ENCODE measurements around the gene SRGAP3. TPM values are rescaled to one million over a fixed set of nuclear protein-coding genes. Genes with fewer than 3 reads are reported as not detected.

The SRGAP3 gene
- total and polyA plus RNA-seq, 8 donors, result 0.31 to 31.7 (median 5.8) TPM

GRCh38 chr3:9142362-9142761, 107.1 kb downstream of the SRGAP3 start:
- Histone ChIP-seq H3K27ac (peak overlapping the region in 2 of 5 donors; percentile 11 to 35), H3K9me3 (peaks cover 0 to 4% (median 0%) of the 10 kb centered on the region in 4 donors), H3K27me3 (no peaks in the 10 kb centered on the region), H3K36me3 (no peaks in the 10 kb centered on the region), H3K4me3 (no peak overlapping the region), H3K4me1 (peaks cover under 1 to 20% (median 11%) of the 10 kb centered on the region in 4 donors)
- peak in 1 of 2 donors; percentile 55 for DNase-seq
- 29 to 47% (median 33%) methylated on average over 4 of the region's 4 CpGs for WGBS, 5 donors
- peak in 2 of 3 donors; percentile 31 to 59 for TF ChIP-seq POLR2AphosphoS5 (IDR thresholded peaks at IDR 0.05)
- TF ChIP-seq, protein P1, sequence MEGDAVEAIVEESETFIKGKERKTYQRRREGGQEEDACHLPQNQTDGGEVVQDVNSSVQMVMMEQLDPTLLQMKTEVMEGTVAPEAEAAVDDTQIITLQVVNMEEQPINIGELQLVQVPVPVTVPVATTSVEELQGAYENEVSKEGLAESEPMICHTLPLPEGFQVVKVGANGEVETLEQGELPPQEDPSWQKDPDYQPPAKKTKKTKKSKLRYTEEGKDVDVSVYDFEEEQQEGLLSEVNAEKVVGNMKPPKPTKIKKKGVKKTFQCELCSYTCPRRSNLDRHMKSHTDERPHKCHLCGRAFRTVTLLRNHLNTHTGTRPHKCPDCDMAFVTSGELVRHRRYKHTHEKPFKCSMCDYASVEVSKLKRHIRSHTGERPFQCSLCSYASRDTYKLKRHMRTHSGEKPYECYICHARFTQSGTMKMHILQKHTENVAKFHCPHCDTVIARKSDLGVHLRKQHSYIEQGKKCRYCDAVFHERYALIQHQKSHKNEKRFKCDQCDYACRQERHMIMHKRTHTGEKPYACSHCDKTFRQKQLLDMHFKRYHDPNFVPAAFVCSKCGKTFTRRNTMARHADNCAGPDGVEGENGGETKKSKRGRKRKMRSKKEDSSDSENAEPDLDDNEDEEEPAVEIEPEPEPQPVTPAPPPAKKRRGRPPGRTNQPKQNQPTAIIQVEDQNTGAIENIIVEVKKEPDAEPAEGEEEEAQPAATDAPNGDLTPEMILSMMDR (IDR thresholded peaks at IDR 0.05), result no peak
- intact Hi-C loops (cut with DNase I; ENCODE audit: low total_unique reads), result no loop called here

DNA sequence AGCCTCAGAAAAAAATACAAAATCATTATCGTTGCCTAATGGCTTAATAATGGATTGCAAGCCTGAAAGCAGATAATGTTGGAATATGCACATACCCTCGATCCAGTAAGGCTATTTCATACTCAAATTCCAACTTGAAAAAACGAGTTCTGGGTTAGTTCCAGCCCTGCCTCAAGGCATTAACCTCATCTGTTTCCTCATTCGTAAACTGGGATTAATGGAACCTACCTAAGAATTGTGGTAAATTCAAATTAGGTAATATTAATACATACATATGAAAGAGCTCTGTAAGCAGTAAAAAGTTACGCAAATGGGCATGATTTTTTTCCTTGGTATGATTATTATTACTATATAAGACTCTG, 107.5 kb downstream of the SRGAP3 start:
- TF ChIP-seq, protein P1 (IDR thresholded peaks at IDR 0.05), result no peak
- no peak for TF ChIP-seq POLR2AphosphoS5 (IDR thresholded peaks at IDR 0.05)
- TF ChIP-seq POLR2A (IDR thresholded peaks at IDR 0.05), result no peak
- TF ChIP-seq EP300 (IDR thresholded peaks at IDR 0.05), result no peak
- H3K4me3 ChIP-seq, result no peak overlapping the region
- intact Hi-C loops (cut with DNase I; ENCODE audit: low total_unique reads), result no loop called here
- H3K9me3 ChIP-seq, result peaks cover 0 to 4% (median 0%) of the 10 kb centered on the region in 4 donors
- whole genome bisulfite sequencing, 5 donors, result 28 to 51% (median 35%) methylated on average over 5 of the region's 5 CpGs
- peak overlapping the region in 2 of 5 donors; percentile 11 to 35 for H3K27ac ChIP-seq
- peaks cover 0 to under 1% (median 0%) of the 10 kb centered on the region in 3 donors for H3K27me3 ChIP-seq
- H3K36me3 ChIP-seq, result no peaks in the 10 kb centered on the region
- H3K4me1 ChIP-seq, result peaks cover 0 to 20% (median 11%) of the 10 kb centered on the region in 4 donors
- DNase-seq, result peak in 1 of 2 donors; percentile 49

- H3K4me3 ChIP-seq, result no peak overlapping the region
- H3K4me1 ChIP-seq, result peaks cover 3 to 35% (median 22%) of the 10 kb centered on the region in 4 donors
- 92 to 98% (median 97%) methylated on average over 4 of the region's 4 CpGs for WGBS, 5 donors
- peaks cover 0 to 4% (median 0%) of the 10 kb centered on the region in 4 donors for H3K9me3 ChIP-seq
- DNase-seq, result no peak
- TF ChIP-seq POLR2AphosphoS5 (IDR thresholded peaks at IDR 0.05) (no peak), POLR2A (IDR thresholded peaks at IDR 0.05) (no peak), EP300 (IDR thresholded peaks at IDR 0.05) (no peak)
- TF ChIP-seq, protein P1 (IDR thresholded peaks at IDR 0.05), result no peak
- no peaks in the 10 kb centered on the region for H3K36me3 ChIP-seq
- H3K27ac ChIP-seq, result no peak overlapping the region
- H3K27me3 ChIP-seq, result peaks cover 0 to 15% (median 0%) of the 10 kb centered on the region in 3 donors
- intact Hi-C loops (cut with DNase I; ENCODE audit: low total_unique reads), result no loop called here
Observed at GRCh38 chr3:9139366-9139765, 110.1 kb downstream of the SRGAP3 start.

DNA sequence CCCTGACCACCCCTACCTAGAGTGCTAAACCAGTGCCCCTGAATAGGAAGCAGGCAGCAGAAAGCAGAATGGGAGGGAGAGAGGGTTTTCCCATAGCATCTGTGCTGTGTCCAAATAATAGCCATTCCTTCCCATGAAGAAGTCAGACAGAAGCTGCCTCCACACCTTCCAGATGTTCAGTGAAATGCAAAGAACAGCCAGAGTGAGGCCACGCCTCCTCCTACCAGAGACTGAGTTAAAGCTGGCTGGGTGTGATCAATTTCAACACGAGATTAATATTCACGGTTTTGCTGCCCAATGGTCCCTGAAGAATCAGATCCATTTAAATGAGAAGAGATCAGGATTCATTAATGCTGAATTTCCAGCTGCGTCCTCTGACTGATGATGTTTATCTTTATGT, 111.8 kb downstream of the SRGAP3 start:
- WGBS, 5 donors, result 42 to 64% (median 55%) methylated on average over 4 of the region's 4 CpGs

More for the DNA sequence above, 111.8 kb downstream of the SRGAP3 start:
- TF ChIP-seq EP300 (IDR thresholded peaks at IDR 0.05), result no peak
- no peak for TF ChIP-seq POLR2AphosphoS5 (IDR thresholded peaks at IDR 0.05)
- TF ChIP-seq POLR2A (IDR thresholded peaks at IDR 0.05), result no peak
- TF ChIP-seq, protein P1 (IDR thresholded peaks at IDR 0.05), result no peak
- Histone ChIP-seq H3K9me3 (peaks cover 0 to 4% (median 0%) of the 10 kb centered on the region in 4 donors), H3K4me1 (peaks cover 3 to 46% (median 27%) of the 10 kb centered on the region in 4 donors), H3K4me3 (no peak overlapping the region), H3K27ac (no peak overlapping the region), H3K36me3 (no peaks in the 10 kb centered on the region), H3K27me3 (peaks cover 0 to 15% (median 0%) of the 10 kb centered on the region in 3 donors)
- intact Hi-C loops (cut with DNase I; ENCODE audit: low total_unique reads), result no loop called here
- DNase-seq, result peak in 1 of 2 donors; percentile 62
